Hematopoietic multipotent progenitor cell treated with erythropoietin and hydrocortisone succinate and interleukin-3 and kit ligand, for 17 days (in vitro differentiated cells): ENCODE results near the gene RCSD1.

Experiments
- DNase-seq: peaks from one replicate; pipeline ENCODE4 v3.0.0-alpha.2; 2015; ENCODE audit warnings: low spot score

The RCSD1 gene

GRCh38 chr1:167746988-167747655 is 117.1 kb downstream of the RCSD1 start:
- DNase-seq = no peak

GRCh38 chr1:167747988-167748387 is 118.0 kb downstream of the RCSD1 start:
- DNase-seq = peak; percentile 40

- DNase-seq = no peak
Measured at GRCh38 chr1:167748906-167749305, 118.9 kb downstream of the RCSD1 start.

GRCh38 chr1:167749741-167750140 is 119.7 kb downstream of the RCSD1 start:
- no peak for DNase-seq

GRCh38 chr1:167750641-167751040 is 120.6 kb downstream of the RCSD1 start:
- no peak for DNase-seq

GRCh38 chr1:167751676-167752075 is 121.6 kb downstream of the RCSD1 start:
- no peak for DNase-seq

GRCh38 chr1:167752219-167752985 is 122.4 kb downstream of the RCSD1 start:
- DNase-seq = no peak

GRCh38 chr1:167755654-167756053 is 125.6 kb downstream of the RCSD1 start:
- no peak for DNase-seq
